Activated CD8-positive, alpha-beta memory T cell treated with anti-CD3 and anti-CD28 coated beads for 24 hours (primary cell): ENCODE results near the gene B4GALNT3.
"Not testable (repeated sequence)": the region's sequence is repeated elsewhere in the genome, so short reads cannot be mapped to it uniquely, and the experiment has no call there.

Source experiments
- DNase-seq: peaks from one replicate; pipeline ENCODE4 v3.0.0-alpha.2; 2020

Gene B4GALNT3

DNA sequence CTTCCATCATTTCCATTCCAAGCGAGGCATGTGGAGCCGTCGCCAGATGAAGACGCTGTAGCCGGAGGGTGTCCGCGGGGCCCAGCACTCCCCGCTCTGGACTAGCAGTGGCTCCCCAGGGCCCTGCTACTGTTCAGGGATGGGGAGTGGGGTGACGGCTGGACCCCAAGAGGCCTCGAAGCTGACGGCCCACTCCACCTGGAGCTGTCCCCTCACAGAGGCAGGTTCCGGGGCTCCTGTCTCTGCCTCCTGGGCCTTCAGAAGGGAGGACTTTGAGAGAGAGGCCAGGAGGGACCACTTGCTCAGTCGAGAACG is 101.6 kb downstream of the B4GALNT3 start:
- DNase-seq: no peak

DNA sequence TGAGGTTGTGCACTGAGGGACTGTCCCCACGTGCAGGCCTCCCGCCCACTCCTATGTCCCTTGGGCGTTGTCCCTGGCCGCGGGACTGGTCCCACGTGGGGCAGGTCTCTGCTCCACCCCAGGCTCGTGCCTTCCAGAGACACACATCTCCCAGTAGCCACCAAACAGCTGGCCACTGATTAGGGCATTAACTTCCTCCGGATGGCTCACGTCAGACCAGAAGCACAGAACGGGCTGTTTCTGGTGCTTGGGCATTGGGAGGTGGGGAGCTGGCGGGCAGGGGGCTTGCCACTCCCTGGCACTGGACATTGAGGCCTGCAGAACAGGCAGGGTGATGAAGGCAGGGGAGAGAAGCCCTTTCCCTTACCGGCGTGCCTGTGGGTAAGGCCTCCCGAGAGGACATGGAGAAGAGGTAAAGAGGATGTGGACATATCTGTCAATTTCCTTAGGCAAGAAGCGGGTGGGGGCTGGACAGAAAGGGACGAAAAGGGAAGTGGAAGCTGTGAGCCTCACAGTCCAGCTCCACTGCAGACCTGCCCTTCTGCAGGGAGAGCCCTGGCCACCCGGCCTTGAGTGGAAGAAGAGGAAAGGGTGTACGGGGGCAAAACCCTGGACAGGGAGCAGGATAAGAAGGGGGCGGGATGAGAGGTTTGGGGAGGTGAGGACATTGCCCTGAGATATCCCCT is 102.3 kb downstream of the B4GALNT3 start:
- no peak for DNase-seq

DNA sequence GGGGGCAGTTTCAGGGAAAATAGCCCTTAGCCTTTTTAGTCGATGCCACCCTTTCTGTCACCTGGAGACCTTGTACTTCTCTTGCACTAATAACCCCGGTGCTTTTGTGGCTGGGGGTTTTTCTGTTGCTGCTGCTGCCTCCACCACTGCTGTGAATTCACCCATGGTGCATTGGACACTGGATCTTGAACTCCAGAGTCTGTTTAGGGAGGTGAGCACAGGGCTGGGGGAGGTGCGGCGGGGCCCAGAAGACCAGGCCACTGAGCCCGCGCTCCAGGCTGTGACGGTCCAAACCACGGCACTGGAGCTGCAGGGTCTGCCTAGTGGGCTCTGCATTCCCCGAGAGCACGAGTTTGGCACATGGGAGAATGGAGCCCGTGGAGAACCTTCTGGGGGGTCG is 102.9 kb downstream of the B4GALNT3 start:
- no peak for DNase-seq

DNA sequence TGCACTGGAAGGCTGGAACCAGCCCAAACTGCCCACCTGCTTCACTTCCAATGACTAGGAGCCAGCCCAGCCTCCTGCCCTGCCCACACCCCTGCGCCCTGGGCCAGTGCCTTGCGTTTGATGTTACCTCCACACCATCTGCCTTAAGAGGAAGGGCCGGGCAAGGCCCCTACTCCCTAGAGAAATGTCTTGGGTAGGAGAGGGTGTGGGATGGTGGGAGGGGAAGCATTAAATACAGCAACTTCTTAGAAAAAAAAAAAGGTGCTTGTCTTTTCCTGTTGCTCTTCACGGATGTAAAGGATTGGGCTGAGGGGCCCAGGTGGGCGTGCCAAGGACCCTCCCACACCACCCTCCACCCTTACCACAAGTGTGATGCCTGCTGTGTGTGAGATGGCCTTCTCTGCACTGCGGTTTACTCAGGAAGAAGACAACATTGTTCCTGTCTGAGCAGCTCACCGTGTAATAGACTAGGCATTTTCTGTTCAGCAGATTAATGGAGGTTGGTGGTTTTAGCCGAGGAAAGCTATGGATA is 103.6 kb downstream of the B4GALNT3 start:
- DNase-seq: peak; percentile 77

- no peak for DNase-seq
Measured at GRCh38 chr12:563787-564298, 104.1 kb downstream of the B4GALNT3 start.

- no peak for DNase-seq
Measured at GRCh38 chr12:565161-565560, 105.4 kb downstream of the B4GALNT3 start.

DNA sequence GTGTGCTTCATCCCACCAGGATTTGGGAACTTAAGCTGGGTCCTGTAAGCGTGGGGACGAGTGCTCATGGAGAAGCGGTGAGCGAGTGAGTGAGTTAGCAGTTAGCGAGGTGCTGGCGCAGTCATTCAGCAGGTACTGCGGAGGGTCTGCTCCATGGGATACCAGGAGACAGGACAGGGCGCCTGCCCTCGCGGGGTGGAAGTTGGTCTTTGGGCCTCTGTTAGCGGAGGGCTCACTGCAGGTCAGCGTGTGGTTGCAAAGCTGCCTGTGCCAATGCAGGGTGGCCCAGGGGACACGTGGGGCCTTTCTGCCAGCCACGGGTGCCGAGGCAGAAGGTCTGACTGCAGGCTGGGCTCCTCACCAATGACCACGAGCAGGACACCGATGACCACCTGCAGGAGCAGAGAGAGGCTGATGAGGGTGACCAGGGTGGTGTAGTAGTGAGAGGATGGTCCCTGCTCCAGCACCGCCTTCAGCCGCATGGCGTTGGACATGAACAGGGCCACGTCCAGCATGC is 105.9 kb downstream of the B4GALNT3 start:
- no peak for DNase-seq

GRCh38 chr12:568486-568885 is 108.7 kb downstream of the B4GALNT3 start:
- no peak for DNase-seq

- DNase-seq: no peak
Measured at GRCh38 chr12:569091-569676, 109.4 kb downstream of the B4GALNT3 start.

DNA sequence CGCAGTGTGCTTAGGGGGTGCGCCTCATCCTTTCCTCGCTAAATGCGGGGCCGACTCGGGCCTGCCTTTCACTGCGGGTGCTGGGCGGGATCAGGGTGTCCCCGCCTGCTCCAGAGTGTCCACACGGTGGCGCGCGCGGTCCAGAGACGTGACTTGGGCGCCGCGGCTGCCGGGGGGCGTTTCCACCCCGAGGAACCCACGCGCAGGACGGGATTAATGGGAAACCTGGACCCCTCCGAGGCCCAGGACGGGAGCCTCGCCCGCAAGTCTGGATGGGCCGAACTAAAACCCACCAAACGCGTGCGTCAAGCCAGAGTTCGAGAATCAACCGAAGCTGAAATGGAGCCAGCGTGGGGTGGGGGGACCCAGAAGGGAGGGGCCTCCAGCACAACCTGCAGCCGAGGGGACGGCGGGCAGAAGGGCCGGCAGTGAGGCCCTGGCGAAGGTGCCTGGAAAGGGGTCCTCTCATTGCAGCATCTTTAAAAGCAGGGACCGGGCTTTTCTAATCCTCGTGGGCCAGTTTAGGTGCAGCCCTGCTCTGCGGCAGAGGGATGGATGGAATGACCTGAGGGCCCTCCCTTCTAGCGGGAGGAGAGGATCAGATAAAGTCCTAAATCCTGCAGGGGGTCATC is 110.2 kb downstream of the B4GALNT3 start:
- peak; percentile 96 for DNase-seq

DNA sequence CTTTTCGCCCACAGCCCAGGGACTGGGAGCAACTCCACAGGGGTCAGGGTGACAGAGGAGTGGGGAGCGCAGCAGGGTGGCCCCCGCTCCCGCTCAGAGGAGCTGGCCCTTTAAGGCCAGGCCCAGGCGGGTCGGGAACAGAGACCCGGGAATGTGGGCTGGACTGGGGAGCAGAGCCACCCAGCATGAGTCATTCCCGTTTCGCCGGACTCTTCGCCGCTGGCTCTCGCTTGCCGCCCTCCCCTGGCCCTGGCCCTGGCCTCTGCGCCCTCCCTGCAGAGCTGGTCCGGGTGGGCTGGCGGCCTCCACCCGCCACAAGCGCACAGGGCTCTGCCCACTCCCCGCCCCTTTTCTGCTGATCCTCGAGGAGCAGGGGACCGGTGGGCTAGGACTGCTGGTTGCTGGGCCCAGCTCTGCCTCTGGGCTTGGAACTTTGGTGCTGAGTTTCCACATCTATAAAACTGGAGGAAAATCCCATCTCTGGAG is 110.7 kb downstream of the B4GALNT3 start:
- DNase-seq: no peak

DNA sequence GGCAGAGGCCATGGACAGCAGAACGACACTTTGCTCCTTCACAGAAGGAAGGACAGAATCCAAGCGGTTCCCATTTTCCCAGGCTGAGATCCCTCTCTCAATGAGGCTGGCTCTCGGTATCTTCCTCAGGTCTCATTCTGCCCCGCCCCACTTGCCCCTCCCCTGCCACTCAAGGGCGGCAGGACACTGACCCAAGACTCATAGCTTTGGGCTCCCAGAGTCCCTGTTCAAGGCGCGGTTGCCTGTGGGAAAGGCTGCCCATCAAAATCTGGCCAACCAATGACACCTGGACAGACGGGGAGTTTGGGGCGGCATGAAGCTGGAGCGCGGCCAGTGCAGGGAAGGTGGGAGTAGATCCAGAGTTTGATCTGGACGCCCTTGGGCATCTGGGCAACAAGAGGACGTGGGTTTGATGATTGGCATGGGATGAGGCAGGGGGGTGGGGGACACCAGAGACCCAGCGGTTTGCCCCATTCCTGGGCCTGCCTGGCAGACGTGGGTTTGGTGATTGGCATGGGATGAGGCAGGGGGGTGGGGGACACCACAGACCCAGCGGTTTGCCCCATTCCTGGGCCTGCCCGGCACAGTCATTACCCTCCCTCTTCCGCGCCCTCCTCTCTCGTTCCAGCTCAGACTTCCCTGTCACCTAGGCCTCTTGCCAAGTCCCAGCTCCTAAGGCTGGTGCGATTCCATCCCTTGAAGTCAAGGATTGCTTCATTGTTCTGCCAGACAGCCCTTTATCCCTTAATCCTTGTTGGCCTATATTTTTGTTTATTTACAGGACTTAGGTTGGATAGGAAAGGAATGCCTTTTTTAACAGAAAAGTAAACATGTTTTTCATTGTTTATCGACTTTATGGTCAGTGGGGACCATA is 111.4 kb downstream of the B4GALNT3 start:
- no peak for DNase-seq

DNA sequence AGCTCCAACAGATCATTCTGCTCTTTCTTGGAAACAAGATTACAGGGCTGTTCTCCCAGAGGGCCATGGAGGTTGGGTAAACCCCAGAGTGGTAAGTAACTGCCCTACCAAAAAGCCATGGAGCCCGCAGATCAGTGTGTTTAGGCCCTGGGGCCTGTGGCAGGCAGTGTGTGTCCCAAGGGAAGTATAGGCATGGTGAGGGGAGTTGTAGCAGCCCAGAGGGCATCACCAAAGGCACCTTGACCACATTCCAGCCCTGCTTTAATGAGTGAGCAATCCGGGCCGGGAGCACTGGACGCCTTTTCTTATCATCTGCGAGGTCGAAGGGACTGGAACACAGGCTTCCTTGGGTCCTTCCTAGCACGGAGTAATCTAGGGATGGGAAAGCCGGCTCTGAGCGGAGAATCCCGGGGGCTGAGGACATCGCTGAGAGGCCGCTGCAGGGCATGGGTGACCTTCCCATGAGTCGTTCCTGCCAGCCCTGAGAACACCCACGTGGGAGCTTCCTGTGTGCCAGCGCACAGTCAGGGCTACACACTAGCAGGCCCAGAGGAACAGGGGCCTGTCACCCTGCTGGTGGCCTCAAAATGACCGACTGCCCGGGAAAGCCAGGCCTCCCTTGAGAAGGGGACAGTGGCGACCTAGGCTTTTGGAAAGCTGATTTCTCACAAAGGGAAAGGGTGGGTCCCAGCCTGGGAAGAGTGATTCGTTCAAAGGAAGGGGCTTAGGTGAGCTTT is 112.2 kb downstream of the B4GALNT3 start:
- DNase-seq: no peak

- peak; percentile 58 for DNase-seq
Measured at GRCh38 chr12:572532-572899, 112.8 kb downstream of the B4GALNT3 start.

DNA sequence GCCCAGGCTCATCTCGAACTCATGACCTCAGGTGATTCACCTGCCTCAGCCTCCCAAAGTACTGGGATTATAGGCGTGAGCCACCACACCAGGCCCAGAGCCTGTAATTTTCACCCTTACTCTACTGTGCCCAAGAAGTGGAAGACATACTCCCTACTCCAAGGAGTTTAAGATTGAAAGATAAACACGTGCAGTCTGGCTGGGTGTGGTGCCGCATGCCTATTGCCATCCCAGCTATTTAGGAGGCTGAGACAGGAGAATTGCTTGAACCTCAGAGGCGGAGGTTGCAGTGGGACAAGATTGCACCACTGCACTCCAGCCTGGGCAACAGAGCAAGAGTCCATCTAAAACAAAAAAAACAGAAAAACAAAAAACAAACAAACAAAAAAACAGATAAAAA is 113.5 kb downstream of the B4GALNT3 start:
- no peak for DNase-seq

- no peak for DNase-seq
Measured at GRCh38 chr12:574475-575128, 114.9 kb downstream of the B4GALNT3 start.

GRCh38 chr12:575129-575502 is 115.4 kb downstream of the B4GALNT3 start:
- DNase-seq: no peak

DNA sequence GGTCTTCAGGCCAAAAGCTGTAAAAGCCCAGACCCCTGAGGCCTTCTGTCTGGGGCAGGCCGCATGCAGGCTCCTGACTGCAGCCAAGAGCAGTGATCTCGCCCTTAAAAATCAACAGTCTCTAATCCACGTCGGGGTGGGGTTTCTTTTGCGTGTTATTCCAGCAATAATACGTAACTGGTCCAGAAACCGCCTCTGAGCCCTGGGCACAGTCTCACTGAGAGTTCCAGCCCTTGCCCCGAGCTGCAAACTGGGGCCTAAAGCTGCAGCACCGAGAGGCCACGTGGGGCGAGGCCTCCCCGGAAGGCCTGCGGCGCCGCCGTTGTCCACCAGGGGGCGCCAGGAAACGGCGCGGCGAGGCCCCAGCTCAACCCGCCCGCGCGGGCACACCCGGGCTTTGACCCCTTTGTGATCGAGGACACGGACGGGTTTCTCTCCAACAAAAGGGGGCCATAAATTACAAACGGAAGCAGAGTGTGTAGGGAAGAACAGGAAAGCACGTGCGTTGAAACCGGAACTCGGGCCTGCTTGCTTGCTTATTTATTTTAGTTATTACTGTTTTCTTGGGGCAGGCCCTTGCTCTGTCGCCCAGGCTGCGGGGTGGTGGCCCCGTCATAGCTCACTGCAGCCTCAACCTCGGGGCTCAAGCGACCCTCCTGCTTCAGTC is 116.3 kb downstream of the B4GALNT3 start:
- peak; percentile 98 for DNase-seq

DNA sequence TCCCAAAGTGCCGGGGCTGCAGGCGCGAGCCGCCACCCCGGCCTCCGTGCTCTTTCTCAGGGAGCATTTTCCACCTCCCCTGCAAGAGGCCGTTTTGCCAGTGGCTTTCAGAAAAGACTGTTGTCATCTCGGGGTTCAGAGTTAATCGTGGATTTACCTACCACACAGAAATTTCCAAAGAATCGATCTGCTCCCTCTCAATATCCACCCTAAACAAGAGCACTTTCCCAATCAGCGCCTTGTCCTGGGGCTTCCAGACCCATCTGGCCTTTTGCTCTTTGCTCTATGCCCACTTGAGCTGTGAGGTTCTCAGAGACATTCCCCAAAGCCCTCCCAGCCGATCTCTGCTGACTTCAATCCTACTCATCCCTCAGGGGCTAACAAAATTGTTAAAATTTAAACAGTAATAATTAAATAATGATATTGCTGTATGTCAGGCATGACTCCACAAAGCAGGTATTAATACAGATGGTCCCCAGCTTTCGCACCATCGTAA is 116.9 kb downstream of the B4GALNT3 start:
- DNase-seq: no peak

DNA sequence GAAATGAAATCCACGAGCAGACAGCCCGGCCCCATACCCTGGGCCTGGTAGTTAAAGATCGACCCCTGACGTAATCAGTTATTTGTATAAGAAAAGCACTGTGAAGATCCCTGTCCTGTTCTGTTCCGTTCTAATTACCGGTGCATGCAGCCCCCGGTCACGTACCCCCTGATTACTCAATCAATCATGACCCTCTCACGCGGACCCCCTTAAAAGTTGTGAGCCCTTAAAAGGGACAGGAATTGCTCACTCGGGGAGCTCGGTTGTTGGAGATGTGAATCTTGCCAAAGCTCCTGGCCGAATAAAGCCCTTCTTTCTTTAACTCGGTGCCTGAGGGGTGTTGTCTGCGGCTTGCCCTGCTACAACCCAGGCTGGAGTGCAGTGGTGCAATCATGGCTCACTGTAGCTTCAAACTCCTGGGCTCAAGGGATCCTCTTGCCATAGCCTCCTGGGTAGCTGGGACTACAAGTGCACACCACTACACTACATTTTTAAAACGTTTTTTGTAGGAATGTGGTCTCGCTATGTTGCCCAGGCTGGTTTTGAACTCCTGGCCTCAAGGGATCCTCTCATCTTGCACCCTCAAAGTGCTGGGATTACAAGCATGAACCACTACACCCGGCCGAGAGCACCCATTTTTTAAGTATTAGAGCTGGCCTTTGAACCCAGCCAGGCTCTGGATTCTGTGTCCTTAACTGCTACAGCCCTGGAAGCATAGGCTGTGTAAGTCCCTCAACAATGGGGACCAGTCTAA is 118.4 kb downstream of the B4GALNT3 start:
- not testable (repeated sequence) for DNase-seq
